ENCODE results near the gene LEFTY2.
"Not testable (repeated sequence)": the region's sequence is repeated elsewhere in the genome, so short reads cannot be mapped to it uniquely, and the experiment has no call there.

The LEFTY2 gene
- long read RNA-seq, donor 1: 0 reads
- long read RNA-seq, donor 2, partial matches to known transcripts: 0 of 1 reads
- long read RNA-seq, donor 2, other reads (novel, unspliced or antisense): 0 of 1 reads
- long read RNA-seq, donor 3: 0 reads
- long read RNA-seq, donor 4: 0 reads
- long read RNA-seq, donor 5: 0 reads
- long read RNA-seq, donor 6, partial matches to known transcripts: 0 of 1 reads
- long read RNA-seq, donor 6, other reads (novel, unspliced or antisense): 0 of 1 reads
- long read RNA-seq, donor 7: 0 reads
- long read RNA-seq, donor 8: 0 reads

GRCh38 chr1:225941187-225941941 is at the start of gene LEFTY2:
TSS of gene LEFTY2 (minus strand) at chr1:225941220. CDS start at chr1:225941140, 80 bp downstream.
- DNase-seq: peak; percentile 26

GRCh38 chr1:225987491-225988316 is 46.7 kb upstream of the LEFTY2 start:
- no peak for DNase-seq

- DNase-seq: no peak
Observed at GRCh38 chr1:225981714-225982113, 40.7 kb upstream of the LEFTY2 start.

- no peak for DNase-seq
Observed at GRCh38 chr1:225980005-225980836, 39.2 kb upstream of the LEFTY2 start.

GRCh38 chr1:225979421-225979820 is 38.4 kb upstream of the LEFTY2 start:
- DNase-seq: no peak

GRCh38 chr1:225977937-225978748 is 37.1 kb upstream of the LEFTY2 start:
- no peak for DNase-seq

GRCh38 chr1:225975146-225975545 is 34.1 kb upstream of the LEFTY2 start:
- DNase-seq: not testable (repeated sequence)

- no peak for DNase-seq
Observed at GRCh38 chr1:225974454-225974853, 33.4 kb upstream of the LEFTY2 start.

GRCh38 chr1:225973158-225973557 is 32.1 kb upstream of the LEFTY2 start:
- peak; percentile 33 for DNase-seq

- DNase-seq: no peak
Observed at GRCh38 chr1:225972344-225973152, 31.5 kb upstream of the LEFTY2 start.

GRCh38 chr1:225970592-225971157 is 29.7 kb upstream of the LEFTY2 start:
- not testable (repeated sequence) for DNase-seq

- DNase-seq: not testable (repeated sequence)
Observed at GRCh38 chr1:225969751-225970150, 28.7 kb upstream of the LEFTY2 start.

GRCh38 chr1:225965231-225965630 is 24.2 kb upstream of the LEFTY2 start:
- DNase-seq: no peak

GRCh38 chr1:225963735-225964530 is 22.9 kb upstream of the LEFTY2 start:
- no peak for DNase-seq

GRCh38 chr1:225962440-225962975 is 21.5 kb upstream of the LEFTY2 start:
- peak; percentile 54 for DNase-seq

GRCh38 chr1:225961659-225962439 is 20.8 kb upstream of the LEFTY2 start:
- DNase-seq: no peak

GRCh38 chr1:225958041-225958440 is 17.0 kb upstream of the LEFTY2 start:
- DNase-seq: no peak

- no peak for DNase-seq
Observed at GRCh38 chr1:225954753-225955152, 13.7 kb upstream of the LEFTY2 start.
